PC-3 (cell line): ENCODE measurements around the gene CASD1.

Source experiments
- CTCF ChIP-seq: fragments of 300-600 bp; sonication (generic); conservative IDR thresholded peaks from 2 replicates; pipeline ENCODE4 v1.5.1; 2017; ENCODE audit warnings: antibody characterized with exemption, low read depth, mild to moderate bottlenecking, low read length
- EZH2 ChIP-seq: fragments of 300-600 bp; sonication (generic); IDR thresholded peaks from one replicate; pipeline ENCODE4 v1.6.1; 2017; ENCODE audit warnings: antibody characterized with exemption, mild to moderate bottlenecking, low read length; ENCODE audit not compliant: unreplicated experiment
- EZH2phosphoT487 ChIP-seq: fragments of 300-600 bp; sonication (generic); IDR thresholded peaks from 2 replicates; pipeline ENCODE4 v1.6.1; 2018; ENCODE audit warnings: mild to moderate bottlenecking, antibody characterized with exemption, low read length, borderline replicate concordance

GRCh38 chr7:94595717-94596116 lies 86.1 kb downstream of the CASD1 start:
- TF ChIP-seq CTCF (no peak), EZH2 (no peak), EZH2phosphoT487 (no peak)
